ENCODE measurements around the gene ATG2B. TPM values are rescaled to one million over a fixed set of nuclear protein-coding genes. Genes with fewer than 3 reads are reported as not detected.

Gene ATG2B
- total and polyA plus RNA-seq, 9 of the 15 experiments (the other 6 are each of a cell fraction or from before 2014, with no cell fraction given), result 0.83 to 12.9 (median 8.7) TPM

GRCh38 chr14:96238676-96239265 lies 124.4 kb downstream of the ATG2B start (continued):
- TF ChIP-seq ZNF431 (CRISPR knock-in tag; IDR thresholded peaks at IDR 0.05), result no peak

- in situ Hi-C loops (cut with MboI), result no loop called here
- no peaks in the 10 kb centered on the region for H3K9me3 ChIP-seq (replicated peaks; ENCODE audit: control insufficient read depth, insufficient read depth, low read depth, low read length)
- no peaks in the 10 kb centered on the region for H3K79me2 ChIP-seq (ENCODE audit: control insufficient read depth, insufficient read depth, low read length)
- peaks cover 0 to 43% of the 10 kb centered on the region in 2 experiments; a peak in 4 of 5 replicates for H3K27me3 ChIP-seq (ENCODE audit: control insufficient read depth in 2 of 2, insufficient read depth in 2 of 2, low read length in 2 of 2)
- intact Hi-C loops (cut with micrococcal nuclease), result no loop called here
- H2AFZ ChIP-seq (ENCODE audit: low read depth, low read length), result no peak overlapping the region
- FAIRE-seq (no peak), DNase-seq (ENCODE audit: extremely low read depth in 1 of 4, low spot score in 3 of 4) (no peak), ATAC-seq (no peak)
- H3K4me2 ChIP-seq (ENCODE audit: insufficient read depth, low read length), result no peak overlapping the region
- 0% methylated on average over 2 of the region's 2 CpGs for WGBS (ENCODE audit: insufficient coverage, low coverage, missing lambda C conversion rate)
- POLR2A ChIA-PET, result interaction anchor here (0.6 kb wide), 1 partner anchor 542 kb away, joined by 3 read pairs; no protein-coding TSS in a partner anchor
- H3K9ac ChIP-seq (ENCODE audit: insufficient read depth in 1 of 2, low read depth in 2 of 2, low read length in 2 of 2), result no peak overlapping the region
- no peak overlapping the region for H3K4me3 ChIP-seq
- CTCF ChIA-PET (ENCODE audit: low intra/inter-chr PET ratio), result no interaction called here
- H3K36me3 ChIP-seq (ENCODE audit: control insufficient read depth, insufficient read depth, low read length), result no peaks in the 10 kb centered on the region
- no peaks in the 10 kb centered on the region for H3K9me1 ChIP-seq (ENCODE audit: control insufficient read depth, insufficient read depth, low read length)
- H3K27ac ChIP-seq (ENCODE audit: extremely low read depth, low read depth, low read length), result no peak overlapping the region
- no peaks in the 10 kb centered on the region for H3K4me1 ChIP-seq (replicated peaks in 1 of 2; ENCODE audit: control insufficient read depth in 2 of 2, insufficient read depth in 2 of 2, low read length in 2 of 2)
- H4K20me1 ChIP-seq (replicated peaks; ENCODE audit: control insufficient read depth, insufficient read depth, low read length), result no peaks in the 10 kb centered on the region
- BruUV-seq (replicated peaks), result no TSS peak
- TF ChIP-seq ZBTB9 (CRISPR knock-in tag; IDR thresholded peaks at IDR 0.05), result no peak
- TF ChIP-seq, protein P1, sequence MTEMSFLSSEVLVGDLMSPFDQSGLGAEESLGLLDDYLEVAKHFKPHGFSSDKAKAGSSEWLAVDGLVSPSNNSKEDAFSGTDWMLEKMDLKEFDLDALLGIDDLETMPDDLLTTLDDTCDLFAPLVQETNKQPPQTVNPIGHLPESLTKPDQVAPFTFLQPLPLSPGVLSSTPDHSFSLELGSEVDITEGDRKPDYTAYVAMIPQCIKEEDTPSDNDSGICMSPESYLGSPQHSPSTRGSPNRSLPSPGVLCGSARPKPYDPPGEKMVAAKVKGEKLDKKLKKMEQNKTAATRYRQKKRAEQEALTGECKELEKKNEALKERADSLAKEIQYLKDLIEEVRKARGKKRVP (CRISPR knock-in tag; IDR thresholded peaks at IDR 0.05), result no peak
- TF ChIP-seq, protein P2, sequence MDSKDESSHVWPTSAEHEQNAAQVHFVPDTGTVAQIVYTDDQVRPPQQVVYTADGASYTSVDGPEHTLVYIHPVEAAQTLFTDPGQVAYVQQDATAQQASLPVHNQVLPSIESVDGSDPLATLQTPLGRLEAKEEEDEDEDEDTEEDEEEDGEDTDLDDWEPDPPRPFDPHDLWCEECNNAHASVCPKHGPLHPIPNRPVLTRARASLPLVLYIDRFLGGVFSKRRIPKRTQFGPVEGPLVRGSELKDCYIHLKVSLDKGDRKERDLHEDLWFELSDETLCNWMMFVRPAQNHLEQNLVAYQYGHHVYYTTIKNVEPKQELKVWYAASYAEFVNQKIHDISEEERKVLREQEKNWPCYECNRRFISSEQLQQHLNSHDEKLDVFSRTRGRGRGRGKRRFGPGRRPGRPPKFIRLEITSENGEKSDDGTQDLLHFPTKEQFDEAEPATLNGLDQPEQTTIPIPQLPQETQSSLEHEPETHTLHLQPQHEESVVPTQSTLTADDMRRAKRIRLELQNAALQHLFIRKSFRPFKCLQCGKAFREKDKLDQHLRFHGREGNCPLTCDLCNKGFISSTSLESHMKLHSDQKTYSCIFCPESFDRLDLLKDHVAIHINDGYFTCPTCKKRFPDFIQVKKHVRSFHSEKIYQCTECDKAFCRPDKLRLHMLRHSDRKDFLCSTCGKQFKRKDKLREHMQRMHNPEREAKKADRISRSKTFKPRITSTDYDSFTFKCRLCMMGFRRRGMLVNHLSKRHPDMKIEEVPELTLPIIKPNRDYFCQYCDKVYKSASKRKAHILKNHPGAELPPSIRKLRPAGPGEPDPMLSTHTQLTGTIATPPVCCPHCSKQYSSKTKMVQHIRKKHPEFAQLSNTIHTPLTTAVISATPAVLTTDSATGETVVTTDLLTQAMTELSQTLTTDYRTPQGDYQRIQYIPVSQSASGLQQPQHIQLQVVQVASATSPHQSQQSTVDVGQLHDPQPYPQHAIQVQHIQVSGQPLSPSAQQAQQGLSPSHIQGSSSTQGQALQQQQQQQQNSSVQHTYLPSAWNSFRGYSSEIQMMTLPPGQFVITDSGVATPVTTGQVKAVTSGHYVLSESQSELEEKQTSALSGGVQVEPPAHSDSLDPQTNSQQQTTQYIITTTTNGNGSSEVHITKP (IDR thresholded peaks at IDR 0.05; ENCODE audit: partially characterized antibody), result no peak
- TF ChIP-seq ZNF699 (CRISPR knock-in tag; IDR thresholded peaks at IDR 0.05; ENCODE audit: insufficient replicate concordance), result no peak
- TF ChIP-seq RBM25 (IDR thresholded peaks at IDR 0.05; ENCODE audit: low read depth, low read length, severe bottlenecking), result no peak
- no peak for TF ChIP-seq ZEB2 (IDR thresholded peaks at IDR 0.05)
- no peak for TF ChIP-seq STAG1 (CRISPR knock-in tag; IDR thresholded peaks at IDR 0.05; ENCODE audit: borderline replicate concordance)
- no peak for TF ChIP-seq SETDB1 (IDR thresholded peaks at IDR 0.05; ENCODE audit: low read length)
- no peak for TF ChIP-seq PTRF (tag; IDR thresholded peaks at IDR 0.05)
- TF ChIP-seq, protein P3, sequence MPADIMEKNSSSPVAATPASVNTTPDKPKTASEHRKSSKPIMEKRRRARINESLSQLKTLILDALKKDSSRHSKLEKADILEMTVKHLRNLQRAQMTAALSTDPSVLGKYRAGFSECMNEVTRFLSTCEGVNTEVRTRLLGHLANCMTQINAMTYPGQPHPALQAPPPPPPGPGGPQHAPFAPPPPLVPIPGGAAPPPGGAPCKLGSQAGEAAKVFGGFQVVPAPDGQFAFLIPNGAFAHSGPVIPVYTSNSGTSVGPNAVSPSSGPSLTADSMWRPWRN (IDR thresholded peaks at IDR 0.05; ENCODE audit: low read depth), result no peak
- TF ChIP-seq ZNF175 (CRISPR knock-in tag; IDR thresholded peaks at IDR 0.05; ENCODE audit: low read depth), result no peak
- no peak for TF ChIP-seq HNRNPH1 (optimal IDR thresholded peaks at IDR 0.05; ENCODE audit: low read depth, low read length)
- TF ChIP-seq MYBL2 (IDR thresholded peaks at IDR 0.05; ENCODE audit: low read depth), result no peak
- no peak for TF ChIP-seq MYBL2 (CRISPR knock-in tag; IDR thresholded peaks at IDR 0.05; ENCODE audit: borderline replicate concordance)
These were observed 125.5 kb downstream of the ATG2B start for GRCh38 chr14:96237641-96238040.
